ENCODE results near the gene RIMOC1.

DNA sequence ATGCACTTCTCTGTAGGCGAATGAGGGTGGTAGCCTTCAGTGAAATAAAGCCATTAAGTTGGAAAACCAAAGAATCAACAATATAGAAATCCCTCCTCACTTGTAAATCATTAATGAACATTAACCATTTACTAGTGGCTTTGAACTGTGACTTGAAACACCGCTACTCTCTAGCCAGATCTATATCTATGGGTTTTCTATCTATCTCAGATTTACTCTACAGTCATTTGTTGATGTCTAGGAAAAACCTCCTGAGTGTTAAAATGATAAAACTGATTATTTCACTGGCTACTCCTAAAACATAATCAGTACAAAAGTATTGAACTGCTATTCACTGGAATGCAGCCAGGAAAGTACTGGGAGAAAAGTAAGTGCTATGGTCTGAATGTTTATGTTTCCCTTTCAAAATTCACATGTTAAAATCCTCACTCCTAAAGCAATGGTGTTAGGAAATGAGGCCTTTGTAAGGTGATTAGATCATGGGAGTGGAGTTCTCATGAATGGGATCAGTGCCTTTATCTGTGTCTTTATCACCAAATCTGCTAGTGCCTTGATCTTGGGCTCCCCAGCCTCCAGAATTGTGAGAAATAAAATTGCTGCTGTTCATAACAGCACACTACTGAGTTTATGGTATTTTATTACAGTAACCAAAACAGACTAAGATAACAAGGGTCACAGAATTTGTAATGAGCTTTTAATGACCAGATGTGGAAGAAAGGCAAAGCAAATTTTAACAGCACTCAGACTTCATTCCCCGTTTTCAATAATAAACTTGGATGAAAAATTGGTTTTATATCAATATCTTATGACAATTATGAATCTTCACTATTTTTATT is 25.3 kb upstream of the RIMOC1 start:
- TF ChIP-seq, protein P1, sequence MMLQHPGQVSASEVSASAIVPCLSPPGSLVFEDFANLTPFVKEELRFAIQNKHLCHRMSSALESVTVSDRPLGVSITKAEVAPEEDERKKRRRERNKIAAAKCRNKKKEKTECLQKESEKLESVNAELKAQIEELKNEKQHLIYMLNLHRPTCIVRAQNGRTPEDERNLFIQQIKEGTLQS (IDR thresholded peaks at IDR 0.05; ENCODE audit: insufficient read depth, low read depth, low read length), result no peak
- TF ChIP-seq POLR2AphosphoS5 (IDR thresholded peaks at IDR 0.05; ENCODE audit: low read depth, low read length), result no peak
- no peak for TF ChIP-seq RFX5 (IDR thresholded peaks at IDR 0.05; ENCODE audit: borderline replicate concordance, low read depth, low read length)
- TF ChIP-seq CREB1 (IDR thresholded peaks at IDR 0.05), result no peak
- no peak for TF ChIP-seq CBX8 (IDR thresholded peaks at IDR 0.05; ENCODE audit: borderline replicate concordance, low read depth, low read length)

Measured in H1 (cell line).